Uterus (tissue), 2 donors: ENCODE data around the gene TTC1.

Experiments used
- POLR2A ChIP-seq, 2 donors: fragments of 450-650 bp; IDR thresholded peaks; one replicate each; pipeline ENCODE4 v1.6.1; 2016; ENCODE audit warnings: antibody characterized with exemption in 2 of 2, mild to moderate bottlenecking in 1 of 2, moderate library complexity in 1 of 2
- TF ChIP-seq, protein P1 (sequence below), 4 experiments: fragments of 200-600 bp in 2 of 4; fragments of 450-650 bp in 2 of 4; sonication (generic) in 2 of 4; IDR thresholded peaks; one replicate each; pipeline ENCODE4 v1.5.1; 2016 to 2019; ENCODE audit warnings: antibody characterized with exemption in 4 of 4, mild to moderate bottlenecking in 2 of 4, moderate library complexity in 1 of 4

DNA sequence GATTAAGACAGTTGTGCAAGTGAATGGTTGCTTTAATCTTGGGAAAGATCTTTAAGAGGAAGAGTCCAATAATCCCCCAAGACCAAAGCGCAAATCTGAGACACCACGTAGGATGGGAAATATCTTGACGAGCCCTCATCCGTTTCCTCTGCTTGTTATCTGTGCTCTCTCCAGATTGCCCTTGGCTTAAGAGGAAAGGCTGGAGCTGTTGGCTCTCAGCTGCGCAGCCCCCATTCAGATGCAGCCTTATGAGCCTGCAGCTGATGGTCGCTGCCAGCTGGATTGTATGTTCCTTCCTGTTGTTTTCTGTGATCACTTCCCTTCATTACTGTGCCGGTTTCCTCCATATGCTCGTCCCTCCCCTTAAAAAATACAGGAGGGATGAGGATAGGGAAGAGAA is 62.6 kb downstream of the TTC1 start:
- TF ChIP-seq POLR2A (IDR thresholded peaks at IDR 0.05): no peak
- TF ChIP-seq, protein P1, sequence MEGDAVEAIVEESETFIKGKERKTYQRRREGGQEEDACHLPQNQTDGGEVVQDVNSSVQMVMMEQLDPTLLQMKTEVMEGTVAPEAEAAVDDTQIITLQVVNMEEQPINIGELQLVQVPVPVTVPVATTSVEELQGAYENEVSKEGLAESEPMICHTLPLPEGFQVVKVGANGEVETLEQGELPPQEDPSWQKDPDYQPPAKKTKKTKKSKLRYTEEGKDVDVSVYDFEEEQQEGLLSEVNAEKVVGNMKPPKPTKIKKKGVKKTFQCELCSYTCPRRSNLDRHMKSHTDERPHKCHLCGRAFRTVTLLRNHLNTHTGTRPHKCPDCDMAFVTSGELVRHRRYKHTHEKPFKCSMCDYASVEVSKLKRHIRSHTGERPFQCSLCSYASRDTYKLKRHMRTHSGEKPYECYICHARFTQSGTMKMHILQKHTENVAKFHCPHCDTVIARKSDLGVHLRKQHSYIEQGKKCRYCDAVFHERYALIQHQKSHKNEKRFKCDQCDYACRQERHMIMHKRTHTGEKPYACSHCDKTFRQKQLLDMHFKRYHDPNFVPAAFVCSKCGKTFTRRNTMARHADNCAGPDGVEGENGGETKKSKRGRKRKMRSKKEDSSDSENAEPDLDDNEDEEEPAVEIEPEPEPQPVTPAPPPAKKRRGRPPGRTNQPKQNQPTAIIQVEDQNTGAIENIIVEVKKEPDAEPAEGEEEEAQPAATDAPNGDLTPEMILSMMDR (IDR thresholded peaks at IDR 0.05): no peak
